DMS153 (cell line): ENCODE results near the gene SETBP1.

Source experiments
- DNase-seq: peaks from one replicate; lab custom pipeline; 2025; lab: John Stamatoyannopoulos, UW

SETBP1 gene

DNA sequence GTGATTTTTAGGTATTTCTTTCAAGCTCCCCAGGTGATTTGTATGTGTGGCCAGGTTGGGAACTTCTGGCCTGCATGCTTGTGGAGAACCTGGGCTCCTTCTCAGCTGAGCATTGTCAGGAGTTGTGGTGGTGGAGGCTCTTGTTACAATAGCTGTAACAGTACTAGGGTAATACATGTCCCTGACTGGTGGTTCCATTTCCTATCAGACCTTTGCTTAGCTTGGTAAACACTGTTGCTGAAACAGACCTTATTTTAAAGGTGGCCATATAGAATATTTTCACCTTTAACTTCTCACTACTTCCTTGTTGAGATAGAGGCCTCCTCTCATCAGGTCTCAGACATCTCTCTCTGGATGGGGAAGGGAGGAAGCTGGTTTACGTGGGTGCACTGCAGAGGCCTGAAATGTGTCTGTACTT lies 79.2 kb downstream of the SETBP1 start:
- peak; percentile 18 for DNase-seq

DNA sequence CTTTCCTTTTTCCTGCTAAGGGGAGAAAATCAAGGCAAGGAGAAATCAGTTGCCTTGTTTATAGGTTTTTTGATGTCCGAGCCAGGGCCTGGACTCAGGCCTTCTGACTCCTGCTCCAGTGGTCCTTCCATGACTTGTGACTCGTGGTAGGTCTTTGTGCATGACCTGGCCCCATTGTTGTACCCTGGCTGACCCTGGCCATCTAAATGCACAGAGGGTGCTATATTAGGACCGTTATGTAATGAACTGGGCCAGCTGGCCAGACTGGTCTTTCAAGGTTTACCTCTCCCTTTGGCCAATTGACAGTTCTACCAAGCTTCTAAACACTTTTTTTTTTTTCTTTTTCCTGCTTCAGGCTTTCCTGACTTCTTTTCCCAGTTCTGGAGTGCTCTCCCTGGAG lies 81.1 kb downstream of the SETBP1 start:
- DNase-seq: no peak

- DNase-seq: no peak
These were observed 82.6 kb downstream of the SETBP1 start for GRCh38 chr18:44763327-44763726.

DNA sequence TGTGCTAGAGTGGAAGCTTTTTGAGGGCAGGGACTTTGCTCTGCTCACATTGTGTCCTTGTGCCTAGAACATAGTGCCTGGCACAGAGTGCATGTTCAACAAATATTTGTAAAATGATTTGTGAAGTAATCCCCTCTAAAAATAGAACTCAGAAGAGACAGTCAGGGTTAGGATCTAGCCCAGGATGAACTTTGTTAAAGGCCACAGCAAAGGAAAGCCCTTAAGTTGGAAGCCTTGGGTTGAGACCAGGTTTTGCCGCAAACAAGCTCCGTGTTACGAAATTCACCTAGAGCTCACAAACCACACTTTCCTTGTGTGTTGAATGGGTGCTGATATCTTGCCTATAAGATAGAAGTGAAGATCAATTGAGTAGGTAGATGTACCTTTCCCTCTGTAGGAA lies 84.2 kb downstream of the SETBP1 start:
- DNase-seq: no peak

- no peak for DNase-seq
These were observed 84.8 kb downstream of the SETBP1 start for GRCh38 chr18:44765456-44765855.

- no peak for DNase-seq
These were observed 85.8 kb downstream of the SETBP1 start for GRCh38 chr18:44766450-44766849.

GRCh38 chr18:44767807-44768206 lies 87.1 kb downstream of the SETBP1 start:
- DNase-seq: no peak

DNA sequence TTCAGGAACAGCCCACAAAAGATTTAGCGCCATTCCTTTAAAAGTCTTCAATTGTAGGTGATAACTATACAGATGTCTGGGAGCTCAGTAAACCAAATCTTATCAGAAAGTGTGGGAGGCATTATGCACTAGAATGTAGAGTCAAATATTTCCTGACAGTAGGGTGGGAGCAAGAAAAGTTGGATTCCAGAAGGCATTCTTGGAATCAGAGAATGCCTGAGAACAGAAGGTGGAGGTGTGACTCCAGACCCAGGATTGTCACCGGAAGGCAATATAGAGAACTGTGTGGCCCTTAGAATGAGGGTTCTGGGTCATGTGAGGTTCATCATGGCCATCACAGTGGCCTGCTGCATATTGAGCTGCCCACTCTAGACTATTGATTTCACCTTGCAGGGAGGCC lies 90.0 kb downstream of the SETBP1 start:
- no peak for DNase-seq

GRCh38 chr18:44771572-44771955 lies 90.9 kb downstream of the SETBP1 start:
- no peak for DNase-seq

DNA sequence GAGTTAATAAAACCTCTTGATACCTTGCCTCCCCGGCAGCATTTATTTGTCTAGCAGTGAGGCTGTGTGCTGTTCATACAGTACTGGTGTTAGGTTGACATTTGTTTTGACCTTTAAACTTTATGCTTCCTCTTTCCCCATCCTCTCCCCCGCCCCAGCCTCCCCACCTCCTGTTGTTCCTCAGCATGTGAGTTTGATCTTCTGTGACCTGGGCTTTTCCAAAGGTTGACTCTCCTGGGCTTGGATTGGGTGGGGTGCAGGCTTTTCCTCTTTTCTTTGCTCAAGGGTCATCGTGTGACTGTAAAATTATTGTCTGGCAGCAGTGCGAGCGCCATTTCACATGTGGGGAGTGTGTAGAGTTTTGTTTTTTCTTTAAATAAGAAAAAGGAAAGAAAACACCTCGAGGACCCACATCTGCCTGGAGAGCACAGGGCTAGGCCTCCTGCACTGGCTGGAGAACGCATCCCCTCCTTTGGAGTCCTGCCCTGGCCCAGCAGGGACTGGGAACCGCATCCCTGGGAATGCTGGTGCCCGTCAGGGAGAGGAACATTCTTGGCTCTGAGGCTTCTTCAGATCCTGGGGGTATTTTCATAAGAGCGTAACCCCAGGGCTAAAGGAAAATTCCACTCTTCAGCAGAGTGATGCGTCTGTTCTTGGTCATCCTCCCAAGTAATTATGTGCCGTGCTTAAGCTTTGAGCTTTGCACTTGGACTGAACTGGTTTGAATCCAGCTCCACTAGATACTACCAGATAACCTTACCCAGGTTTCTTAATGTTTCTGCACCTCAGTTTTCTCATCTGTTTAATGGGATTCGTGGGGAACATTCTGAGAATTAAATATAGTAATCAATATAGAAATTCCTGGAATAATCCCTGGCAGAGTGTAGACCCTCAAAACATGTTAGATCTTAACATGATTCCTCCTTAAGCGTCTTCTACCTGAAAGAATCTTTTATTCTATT lies 91.5 kb downstream of the SETBP1 start:
- peak; percentile 84 for DNase-seq

DNA sequence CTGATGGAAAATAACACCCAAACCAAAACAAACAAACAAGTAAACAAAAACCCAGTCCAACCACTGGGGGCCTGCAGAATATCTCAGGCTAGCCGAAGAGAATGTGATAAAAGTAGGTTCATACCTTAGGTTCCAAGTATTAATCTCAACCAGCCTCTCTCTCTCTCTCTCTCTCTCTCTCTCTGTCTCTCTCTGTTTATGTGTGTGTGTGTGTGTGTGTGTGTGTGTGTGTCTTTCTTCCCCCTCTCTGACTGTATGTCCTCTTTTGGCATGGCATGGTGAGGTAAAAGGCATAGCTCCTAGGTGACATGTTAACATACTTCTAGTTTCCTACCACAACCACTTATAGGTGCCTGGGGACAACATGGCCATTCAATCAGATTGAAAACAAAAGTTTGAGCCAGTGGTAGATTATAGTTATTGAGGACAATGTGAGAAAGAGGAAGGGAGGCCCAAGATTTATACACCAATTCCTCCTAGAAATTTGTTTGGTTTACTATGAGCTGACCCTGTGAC lies 93.0 kb downstream of the SETBP1 start:
- no peak for DNase-seq

- DNase-seq: no peak
These were observed 93.5 kb downstream of the SETBP1 start for GRCh38 chr18:44774191-44774590.

GRCh38 chr18:44777457-44778192 lies 96.9 kb downstream of the SETBP1 start:
- no peak for DNase-seq

DNA sequence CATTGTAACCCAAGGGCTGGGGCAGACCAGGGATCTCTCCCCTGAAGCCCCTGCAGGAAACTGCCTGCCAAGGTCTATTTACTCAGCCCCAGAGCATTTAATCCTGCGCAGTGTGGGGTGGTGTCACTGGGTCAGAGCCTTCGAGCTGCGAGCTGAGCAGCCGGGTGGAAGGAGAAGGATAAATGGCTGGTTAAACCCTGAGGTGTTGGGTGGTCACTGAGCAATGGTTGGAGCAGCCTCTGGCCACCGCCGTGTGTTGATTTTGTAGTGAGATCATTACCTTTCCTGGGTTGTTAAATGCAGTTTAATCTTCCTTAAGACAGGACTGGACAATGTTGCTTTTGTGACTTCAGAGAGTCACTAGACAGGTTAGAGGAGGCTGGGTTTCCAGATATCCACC lies 98.1 kb downstream of the SETBP1 start:
- no peak for DNase-seq

DNA sequence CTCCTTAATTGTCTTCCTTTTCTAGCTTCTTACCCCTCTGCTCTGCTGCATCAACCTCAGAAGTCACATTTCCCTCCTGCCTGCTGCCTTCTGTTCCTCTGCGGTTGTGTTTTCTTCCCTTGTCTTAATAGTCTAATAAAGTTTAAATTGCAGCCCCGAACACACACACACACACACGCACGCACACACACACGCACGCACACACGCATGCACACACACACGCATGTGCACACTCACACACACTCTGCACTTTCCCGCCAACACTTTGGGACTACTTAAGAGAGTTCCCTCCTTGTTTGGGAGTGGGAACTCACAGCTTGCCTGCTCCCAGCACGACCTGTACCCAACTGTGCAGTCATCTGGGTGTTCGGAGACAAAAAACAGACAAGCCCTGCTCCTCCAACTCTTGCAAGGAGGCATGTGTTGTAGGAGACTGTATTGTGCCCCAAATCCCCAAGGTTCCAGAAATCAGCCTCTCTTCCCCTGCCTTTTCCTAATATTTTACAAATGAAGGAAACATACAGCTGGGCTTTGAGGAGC lies 99.1 kb downstream of the SETBP1 start:
- DNase-seq: no peak

- DNase-seq: no peak
These were observed 101.2 kb downstream of the SETBP1 start for GRCh38 chr18:44781886-44782285.

DNA sequence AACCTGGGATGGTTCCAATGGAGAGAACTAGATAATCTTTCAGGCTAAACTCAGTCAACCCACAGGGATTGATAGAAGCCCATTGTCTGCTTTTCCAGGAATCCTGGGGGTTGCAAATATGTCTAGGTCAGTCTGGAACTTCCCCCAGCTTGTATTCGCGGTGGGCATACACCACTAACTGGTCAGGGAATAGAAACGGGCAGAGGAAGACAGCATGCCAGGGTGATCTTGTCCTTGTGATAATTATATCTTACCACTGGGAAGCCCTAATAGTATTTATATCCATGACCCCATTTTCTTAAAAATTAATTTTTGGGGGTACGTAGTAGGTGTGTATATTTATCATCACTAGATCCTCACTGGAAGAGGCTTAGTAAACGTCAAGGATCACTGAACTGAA lies 101.9 kb downstream of the SETBP1 start:
- no peak for DNase-seq

DNA sequence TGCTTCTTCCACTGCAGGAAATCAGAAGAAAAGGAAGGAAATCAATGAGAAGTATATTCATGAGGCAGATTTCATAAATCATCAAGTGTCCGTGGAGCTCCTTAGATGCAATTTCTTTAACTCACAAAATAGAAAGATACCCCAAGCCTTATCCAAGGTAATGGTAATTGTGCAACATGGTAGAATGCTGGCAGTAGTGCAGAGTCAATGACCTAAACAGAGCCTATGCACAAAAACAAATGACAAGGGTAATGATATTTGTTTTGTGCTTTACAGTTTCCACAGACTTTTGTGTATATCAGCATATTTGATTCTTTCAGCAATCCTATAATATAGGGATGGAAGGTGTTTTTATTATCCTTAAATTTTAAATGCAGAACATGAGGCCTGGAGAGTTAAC lies 102.7 kb downstream of the SETBP1 start:
- DNase-seq: no peak

GRCh38 chr18:44786257-44786656 lies 105.6 kb downstream of the SETBP1 start:
- no peak for DNase-seq

GRCh38 chr18:44786688-44787087 lies 106.0 kb downstream of the SETBP1 start:
- DNase-seq: no peak

- no peak for DNase-seq
These were observed 107.6 kb downstream of the SETBP1 start for GRCh38 chr18:44788334-44788733.

GRCh38 chr18:44789710-44790109 lies 109.0 kb downstream of the SETBP1 start:
- DNase-seq: no peak

- DNase-seq: no peak
These were observed 110.2 kb downstream of the SETBP1 start for GRCh38 chr18:44790860-44791259.
